Activated CD4-positive, alpha-beta T cell treated with anti-CD3 and anti-CD28 coated beads, Interleukin-2, Interleukin-4, amounts not matched to agents 100 ng/mL and 50 ng/mL, durations not matched to agents 16 hours and 8 hours (primary cell): ENCODE results near the gene CUEDC1.

Experiments used
- DNase-seq: peaks from one replicate; pipeline ENCODE4 v3.0.0-alpha.2; 2020; ENCODE audit warnings: low spot score

The CUEDC1 gene

DNA sequence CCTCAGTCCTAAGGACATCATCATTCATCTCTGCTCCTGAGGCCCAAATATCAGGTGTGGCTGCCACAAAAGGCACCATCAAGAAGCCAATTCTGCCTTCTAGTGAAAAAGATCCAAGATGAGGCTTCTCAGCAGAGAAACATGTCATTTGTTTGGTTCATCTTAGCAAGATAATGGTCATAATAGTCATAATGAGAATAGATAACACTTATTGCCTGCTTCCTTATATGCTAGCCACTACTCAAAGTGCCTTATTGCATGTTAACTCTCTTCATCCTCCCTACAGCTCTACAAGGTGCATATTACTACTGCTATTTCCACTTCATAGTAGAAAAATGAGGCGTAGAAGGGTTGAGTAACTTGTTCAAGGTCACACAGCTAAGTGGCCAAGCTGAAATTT lies 60.4 kb downstream of the CUEDC1 start:
- DNase-seq = no peak

DNA sequence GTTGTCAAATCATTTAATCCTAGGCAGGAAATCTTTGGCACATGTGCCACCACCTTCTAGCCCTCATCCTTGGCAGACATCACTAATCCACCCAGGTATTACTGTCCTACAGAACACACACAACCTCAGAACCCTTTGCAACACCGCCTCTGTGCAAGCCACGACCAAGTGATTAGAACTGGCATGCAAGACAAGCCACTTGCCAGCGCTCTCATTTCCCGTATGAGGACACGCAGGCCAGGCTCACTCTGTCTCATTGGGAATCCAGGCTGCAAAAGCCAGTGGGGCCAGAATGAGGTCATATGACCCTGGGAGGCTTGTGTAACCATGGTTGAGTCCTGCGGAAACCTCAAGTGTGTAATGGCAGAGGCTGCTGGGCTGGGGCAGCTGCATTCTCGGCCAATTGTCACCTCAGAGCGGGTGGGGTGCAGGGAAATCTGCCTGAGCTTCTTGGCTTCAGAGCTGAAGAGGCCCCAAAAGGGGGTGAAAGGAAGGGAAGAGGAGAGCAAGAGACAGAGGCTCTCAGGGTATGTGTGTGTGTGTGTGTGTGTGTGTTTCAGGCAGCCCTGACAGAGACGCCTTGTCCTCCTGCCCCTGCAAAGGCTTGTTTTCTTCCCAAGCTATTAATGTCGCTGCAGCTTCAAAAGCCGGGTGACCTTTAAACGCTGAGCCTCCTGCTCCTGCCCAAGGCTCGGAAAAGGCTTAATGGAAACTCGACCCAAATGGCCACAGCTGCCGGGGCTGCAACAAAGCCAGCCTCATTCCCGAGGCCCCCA lies 62.2 kb downstream of the CUEDC1 start:
- no peak for DNase-seq

DNA sequence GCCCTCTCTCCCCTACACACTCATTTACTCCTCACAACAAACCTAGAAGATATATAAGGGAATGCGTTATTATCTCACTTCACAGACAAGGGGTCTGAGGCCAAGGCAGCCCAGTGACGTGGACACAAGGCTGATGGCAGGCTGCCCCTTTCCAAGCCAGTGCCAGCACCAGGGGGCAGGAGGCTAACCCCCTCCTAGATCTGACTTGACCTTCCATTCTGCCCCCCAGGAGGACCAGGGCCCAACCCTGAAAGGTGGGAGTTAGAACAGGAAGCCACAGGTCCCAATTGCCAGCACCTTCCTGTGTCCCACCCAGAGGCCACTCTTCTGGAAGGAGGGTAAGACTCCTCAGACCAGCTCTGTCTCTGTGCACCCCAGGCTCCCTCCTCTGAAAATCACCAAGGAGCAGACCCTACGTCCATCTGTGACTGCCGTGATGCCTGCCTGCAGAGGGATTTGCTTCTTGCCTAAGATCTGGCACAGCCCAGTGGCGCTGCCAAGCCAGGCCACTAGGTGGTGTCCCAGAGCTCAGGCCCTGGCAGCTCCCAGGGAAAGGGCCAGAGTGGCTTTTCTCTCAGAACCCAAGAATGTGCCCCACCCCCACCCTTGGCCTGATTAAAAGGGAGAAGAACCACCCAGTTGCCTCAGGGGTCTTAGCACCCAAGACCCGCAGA lies 62.9 kb downstream of the CUEDC1 start:
- peak; percentile 75 for DNase-seq

DNA sequence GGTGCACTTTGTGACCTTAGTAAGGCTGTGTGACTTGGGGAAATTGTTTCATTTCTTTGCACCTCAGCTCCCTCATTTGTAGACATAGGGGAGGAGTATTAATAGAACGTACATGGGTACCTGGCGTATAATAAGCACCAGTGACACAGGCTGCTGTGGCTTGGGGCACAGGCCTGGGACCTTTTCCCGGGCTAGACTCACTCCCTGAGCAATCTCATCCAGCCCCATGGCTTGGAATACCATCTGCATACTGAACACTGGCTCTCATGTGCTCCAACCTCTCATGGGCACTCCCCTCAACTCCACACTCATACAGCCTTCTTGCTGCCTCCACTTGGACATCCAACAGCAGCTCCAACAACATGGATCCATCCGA lies 64.4 kb downstream of the CUEDC1 start:
- DNase-seq = no peak

DNA sequence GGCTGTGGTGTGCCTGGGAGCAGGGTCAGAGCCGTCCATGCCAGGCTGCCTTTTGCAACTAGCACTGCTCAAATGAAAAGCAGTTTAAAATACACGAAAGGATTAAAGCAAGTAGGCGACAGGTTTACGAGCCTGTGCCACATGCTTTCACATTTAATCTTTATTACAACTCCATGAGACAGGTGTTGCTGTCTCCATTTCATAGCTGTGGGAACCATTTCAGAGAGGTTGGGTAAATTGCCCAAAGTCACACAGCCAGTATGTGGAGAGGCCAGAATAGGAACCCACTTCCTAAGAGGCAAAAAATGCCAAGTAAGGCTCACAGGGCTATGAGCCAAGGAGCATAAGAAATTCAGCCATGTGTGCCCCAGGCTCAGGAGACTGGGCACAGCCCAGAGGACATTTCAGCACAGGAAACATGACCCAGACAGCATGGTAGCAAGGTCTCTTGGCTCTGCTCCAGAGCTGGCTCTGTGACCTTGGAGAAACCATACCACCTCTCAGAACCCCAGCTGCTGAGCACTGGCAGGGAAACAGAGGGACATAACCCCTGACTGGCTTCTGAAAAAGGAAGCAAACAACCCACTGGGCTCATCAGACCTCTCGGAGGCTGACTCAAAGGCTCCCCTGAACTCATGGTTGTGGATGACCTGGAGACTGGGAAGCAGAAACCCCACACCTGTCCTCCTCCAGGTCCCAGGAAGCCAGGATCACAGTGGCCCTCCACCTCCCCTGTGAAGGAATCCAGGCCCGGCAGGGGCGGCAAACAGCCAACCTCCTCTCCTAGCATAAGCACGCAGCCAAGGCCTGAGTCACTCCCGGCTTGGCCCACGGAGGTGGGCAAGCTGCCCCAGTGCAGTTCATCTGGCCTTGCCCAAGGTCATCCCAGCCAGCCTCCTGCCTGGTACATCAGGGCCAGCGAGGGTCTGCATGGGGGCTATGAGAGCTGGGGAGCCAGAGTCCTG lies 65.0 kb downstream of the CUEDC1 start:
- no peak for DNase-seq

DNA sequence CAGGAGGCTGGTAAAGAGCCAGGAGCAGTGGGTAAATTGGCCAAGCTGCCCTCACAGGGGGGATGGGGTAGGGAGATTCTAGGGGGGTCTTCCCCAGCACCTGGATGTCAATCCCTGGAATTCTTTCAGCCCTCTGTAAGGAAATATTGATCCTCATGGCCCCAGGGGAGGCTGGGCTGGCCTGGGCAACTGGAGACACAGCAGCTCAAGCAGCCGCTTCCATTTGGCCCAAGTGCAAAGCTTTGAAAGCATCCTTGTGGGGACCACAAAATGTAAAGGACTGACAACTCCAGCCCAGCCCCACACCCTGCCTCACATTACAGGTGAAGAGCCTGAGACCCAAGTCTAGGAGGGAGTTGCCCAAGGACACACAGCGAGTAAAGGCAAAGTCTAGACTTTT lies 66.0 kb downstream of the CUEDC1 start:
- no peak for DNase-seq

DNA sequence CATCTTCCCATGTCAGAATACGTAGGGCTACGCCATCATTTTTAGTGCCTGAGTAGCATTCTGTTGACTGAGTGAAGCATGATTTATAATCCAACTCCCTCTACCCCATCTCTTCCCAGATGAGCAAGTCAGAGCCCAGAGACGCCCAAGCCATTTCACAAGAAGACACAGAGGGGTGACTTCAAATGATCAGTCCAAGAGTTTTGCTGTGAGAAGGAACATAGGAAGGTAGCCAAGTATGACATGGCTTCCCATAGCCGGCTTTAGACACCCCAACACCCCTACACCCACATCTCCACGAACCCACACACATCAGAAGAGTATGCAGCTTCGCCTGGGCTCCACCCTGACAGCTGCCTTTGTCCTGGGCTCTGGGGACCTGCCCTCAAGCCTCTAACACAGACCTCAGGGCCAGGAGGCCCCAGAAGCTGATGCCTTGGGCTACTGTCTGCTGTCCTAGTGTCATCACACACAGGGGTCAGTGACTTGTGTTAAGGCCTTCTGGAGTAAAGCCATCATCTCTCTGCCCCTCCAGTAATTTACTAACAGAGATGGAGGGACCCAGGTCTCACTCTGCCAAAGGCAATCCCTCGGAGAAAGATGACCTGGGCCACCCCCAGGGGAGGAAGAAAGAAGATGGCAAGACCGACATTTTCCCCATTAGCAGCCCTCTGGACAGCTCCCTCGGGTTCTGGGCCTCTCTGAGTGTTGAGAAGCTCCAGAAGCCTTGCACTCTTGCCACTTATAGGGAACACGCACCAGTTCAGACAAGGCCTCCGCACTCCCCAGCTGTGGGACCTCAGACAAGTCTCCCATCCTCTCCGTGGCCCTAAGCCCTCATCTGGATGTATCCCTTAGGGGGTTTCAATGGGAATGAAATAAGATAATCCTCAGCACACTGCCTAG lies 66.6 kb downstream of the CUEDC1 start:
- no peak for DNase-seq

DNA sequence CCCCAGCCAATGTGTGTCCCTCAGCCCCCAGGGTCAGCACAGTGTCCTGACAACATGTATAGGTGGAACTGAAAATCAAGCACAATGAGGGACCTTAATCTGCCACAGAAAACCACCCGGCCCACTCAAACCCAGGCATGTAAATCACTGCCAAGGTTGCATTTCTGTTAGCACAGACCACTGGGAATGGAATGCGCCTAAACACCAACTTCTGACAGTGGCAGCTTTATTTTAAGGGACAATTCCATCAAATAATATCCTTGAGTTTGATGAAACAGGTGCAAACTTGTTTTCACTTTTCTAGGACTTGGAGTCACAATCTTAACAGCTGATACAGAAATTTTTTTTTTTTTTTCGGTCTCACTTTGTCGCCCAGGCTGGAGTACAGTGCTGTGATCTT lies 68.1 kb downstream of the CUEDC1 start:
- no peak for DNase-seq

DNA sequence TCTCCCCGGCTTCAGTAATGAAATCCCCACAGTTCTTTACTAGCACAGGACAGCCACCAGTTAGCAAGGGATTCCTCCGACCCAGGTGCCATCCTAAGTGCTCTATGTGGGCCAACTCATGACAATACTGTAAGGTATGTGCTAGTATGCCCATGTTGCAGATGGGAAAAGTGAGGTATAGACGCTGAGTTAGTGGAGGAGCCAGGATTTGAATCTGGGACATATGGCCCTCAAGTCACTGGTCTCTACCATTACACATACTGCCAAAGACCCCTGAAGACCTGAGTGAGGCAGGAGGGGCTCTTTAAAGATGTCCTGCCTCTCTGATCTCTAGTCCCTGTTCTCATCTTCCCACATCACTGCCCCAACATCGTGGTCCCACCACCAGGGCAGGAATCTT lies 69.2 kb downstream of the CUEDC1 start:
- no peak for DNase-seq

DNA sequence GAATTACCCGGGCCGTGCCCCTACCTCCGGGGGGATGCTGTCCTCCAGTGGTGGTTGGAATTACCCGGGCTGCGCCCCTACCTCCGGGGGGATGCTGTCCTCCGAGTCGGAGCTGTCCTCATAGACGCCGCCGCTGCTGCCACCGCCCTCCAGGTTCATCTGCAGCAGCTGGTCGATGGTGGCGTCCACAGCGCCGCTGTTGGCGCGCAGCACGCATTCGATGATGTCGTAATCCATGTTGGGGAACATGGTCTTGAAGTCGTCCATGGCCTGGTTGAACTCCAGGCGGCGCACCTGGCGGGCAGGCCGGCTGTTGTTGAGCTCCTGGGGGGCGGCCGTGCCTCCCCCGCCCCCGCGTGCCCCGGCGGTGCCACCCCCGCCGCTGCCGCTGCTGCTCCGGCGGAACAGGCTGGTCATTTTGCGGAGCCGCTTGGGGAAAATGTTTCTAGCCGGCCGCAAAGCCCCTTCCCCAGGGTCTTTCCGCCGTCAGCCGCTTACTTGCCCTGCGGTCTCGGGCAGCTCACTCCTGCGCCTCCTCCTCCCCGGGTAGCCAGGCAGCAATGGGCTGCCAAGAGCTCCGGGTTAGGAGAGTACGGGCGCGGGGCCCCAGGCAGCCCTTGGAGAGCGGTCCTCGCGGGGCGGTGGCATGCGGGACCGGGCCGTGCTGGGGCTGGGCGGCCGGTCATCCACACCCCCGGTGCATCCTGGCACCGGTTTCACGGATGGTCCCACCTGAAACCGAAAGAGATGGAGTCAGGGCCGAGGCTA lies 69.9 kb downstream of the CUEDC1 start:
- DNase-seq = no peak

DNA sequence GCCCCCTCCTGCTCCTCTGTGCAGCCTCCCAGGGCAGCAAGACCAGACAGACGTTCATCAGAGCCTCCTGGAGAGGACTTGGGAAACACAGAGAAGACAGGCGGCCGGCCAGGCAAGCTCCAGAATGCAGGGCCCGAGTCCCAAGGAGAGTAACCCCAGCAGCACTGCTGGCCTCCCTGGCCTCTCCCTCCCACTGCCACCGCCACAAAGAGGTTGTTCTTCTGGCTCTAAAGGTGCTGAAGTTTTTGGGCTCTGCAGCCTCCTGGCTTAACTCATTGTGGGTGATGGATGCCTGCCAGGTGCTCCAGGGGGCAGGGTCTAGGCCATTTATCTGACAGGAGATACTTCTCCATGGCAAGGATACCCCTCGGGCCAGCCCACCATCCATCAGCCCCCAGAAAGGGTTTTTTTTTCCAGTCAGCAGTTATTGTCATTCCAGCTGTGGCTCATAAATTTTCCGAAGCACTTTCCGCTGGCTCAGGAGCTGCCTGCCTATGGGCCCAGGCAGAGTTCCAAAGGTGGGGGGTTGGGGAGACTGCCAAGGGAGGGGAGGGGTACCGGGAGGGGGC lies 73.3 kb downstream of the CUEDC1 start:
- DNase-seq = no peak

DNA sequence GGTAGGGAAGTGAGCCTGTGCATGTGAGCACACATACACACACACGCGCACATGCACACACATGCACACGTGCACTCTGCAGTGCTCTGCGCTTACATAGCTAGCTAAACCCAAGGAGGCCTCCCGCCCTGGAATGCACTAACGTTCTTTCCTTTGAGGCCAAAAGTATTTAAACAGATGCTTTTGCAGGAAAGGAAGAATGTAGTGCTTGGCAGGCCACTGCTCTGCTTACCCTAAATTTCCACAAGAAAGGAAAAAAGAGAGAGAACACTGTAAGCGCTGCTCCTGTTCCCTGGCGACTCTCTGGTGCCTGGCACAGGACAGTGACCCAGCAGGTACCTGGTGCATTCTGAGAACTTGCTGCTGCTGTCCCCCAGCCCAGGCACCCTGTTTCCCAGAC lies 74.1 kb downstream of the CUEDC1 start:
- no peak for DNase-seq

DNA sequence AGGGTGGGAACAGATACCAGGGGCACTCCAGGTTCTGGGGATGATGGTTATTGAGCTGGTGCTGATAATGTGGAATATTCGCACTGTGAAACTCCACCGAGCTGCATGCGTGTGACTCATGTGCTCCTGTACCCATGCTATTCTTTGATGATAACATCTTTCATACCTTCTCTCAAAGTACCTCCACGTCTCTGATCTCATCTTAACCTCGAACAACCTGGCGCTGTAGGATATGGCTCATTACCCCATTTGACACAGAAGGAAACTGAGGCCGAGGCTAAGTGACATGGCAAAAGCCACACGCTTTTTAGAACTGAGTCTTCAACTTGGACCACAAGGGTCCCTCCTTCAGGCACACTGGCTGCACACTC lies 75.1 kb downstream of the CUEDC1 start:
- DNase-seq = peak; percentile 35

DNA sequence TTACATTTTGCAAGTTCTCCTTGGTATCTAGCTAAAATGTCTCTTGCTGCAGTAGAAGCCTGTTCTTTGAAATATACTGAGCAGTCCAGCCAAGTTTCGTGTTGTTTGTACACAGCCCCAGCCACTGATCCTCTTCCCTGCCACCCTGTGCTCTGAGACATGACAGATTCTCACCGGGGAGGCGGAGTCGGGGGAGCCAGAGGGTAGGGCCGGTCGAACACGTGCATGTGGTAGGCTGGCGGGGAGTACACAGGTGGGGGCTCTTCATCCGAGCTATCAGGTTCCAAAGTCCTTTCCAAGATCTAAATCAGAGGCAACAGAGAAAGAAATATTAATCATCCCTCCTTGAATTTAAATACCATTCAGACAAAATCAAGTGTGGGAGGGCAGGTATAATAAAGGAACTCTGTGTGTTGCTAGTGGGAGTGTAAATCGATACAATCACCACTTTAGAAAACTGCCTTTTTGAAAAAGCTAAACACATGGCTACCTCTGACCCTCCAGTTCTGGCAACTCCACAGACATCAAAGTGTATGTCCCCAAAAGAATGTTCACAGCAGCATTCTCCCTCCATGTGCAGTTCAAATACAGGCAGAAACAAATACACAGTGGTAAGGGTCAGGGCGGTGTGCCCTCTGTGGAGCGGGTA lies 75.7 kb downstream of the CUEDC1 start:
- no peak for DNase-seq

DNA sequence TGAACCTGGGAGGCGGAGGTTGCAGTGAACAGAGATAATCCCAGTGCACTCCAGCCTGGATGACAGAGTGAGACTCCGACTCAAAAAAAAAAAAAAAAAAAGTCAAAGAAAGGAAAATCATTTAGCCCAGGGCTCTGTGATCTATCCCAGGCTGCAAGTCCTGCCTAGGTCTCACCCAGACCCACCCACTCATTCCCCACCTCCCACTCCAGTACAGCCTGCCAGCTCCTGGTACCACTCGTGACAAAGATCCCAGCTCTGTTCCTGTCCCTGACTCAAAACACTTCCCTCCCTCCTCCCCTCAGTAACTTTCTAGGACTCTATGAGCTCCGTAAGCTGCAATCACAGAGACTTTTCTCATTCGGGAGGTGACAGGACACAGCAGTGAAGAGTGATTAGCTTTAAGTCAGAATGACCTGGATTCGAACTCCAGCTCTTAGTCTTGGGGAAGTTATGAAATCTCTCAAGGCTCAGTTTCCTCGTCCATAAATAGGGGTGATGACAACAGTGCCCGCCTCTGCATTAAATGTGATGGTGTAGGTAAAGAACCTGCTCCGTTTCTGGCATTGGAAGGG lies 77.3 kb downstream of the CUEDC1 start:
- no peak for DNase-seq

DNA sequence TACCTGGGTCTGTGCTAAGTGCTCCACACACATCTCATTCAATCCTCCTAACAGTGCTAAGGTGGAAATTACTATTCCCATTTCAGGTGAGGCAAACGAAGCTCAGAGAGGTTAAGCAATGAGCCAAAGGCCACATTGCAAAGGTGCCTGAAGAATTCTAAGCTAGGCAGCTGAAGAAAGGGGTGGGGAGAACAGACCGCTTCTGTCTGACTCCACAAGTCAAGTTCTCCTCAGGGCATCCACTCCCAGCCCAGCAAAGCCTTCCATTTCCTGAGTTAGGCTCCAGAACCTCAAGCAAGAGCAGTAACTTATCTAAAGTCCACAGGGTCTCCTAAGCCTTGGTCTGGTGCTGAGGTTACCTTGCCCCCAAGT lies 78.4 kb downstream of the CUEDC1 start:
- DNase-seq = no peak

DNA sequence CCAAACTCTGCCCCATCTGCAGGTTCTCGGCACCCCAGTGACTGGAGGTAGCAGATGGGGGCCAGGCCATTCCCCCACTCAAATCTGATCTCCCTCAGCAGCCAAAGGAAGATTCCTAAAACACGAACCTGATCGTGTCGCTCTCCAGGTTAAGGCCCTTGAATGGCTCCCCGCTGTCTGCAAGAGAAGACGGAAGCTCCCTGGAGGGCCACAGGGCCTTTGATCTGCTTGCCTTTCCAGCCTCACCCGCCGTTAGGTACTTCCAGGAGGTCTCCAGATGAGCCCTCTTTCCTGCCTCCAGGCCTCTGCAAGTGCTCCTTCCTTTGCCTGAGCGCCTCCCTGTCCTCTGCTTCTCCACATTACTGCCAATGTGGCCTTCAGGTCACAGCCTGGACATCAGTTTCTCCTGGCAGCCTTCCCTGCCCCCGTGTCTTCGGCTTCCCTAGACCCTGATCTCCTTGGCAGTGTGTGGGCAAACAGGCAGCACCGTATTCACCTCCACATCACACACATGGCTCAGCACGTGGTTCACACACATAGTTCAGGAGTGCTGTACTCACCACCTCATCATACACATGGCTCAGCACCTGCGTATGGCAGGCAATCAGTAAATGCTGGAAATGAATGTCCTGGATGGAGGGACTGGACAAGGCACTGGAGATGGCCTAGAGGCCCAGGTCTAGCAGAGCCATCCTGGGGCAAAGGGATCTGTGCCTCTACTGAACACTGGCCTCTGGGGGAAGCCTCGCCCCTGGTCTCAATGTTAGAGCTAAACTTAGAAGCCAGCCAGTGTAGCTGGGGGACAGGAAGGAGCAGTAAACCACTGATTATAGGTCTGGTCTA lies 79.0 kb downstream of the CUEDC1 start:
- DNase-seq = no peak

DNA sequence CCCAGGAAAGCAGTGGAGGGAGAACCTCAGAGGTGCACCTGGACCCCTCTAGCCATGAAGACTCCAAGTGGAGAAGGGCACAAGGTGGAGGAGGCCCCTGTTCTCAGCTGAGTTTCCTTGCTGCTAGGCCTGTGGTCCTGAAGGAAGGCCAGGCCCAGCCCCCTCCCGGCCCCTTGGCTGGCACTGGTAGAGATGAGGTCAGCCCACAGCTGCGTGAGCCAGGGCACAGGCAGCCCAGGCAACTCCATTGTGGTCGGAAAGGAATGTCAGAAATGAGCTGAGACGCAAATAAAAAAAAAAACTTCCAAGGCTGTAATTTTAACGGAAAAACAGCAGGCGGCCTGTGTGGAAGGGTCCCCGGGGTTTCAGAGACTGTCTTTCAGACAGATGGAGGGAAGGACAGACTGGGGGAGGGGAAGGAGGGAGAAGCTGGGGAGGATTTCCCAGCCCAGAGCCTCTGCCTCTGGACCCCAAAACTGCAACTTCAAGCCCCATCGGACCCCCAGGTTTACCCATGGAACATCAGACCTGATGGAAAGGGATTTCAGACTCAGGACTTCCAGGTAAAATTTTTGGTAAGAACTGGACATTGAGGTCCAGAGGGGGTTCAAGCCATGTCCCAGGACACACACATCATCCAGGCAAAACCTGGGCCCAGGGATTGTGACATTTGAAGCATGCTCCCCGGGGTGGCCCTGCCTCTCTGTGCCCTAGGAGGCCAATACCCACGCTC lies 79.8 kb downstream of the CUEDC1 start:
- DNase-seq = no peak
